SK-N-MC (cell line): ENCODE measurements around the gene POLRMT.

Experiments
- EZH2 ChIP-seq: fragments of 200-600 bp; sonication (generic); IDR thresholded peaks from one replicate; pipeline ENCODE4 v1.6.1; 2017; ENCODE audit warnings: antibody characterized with exemption
- FOXP2 ChIP-seq: optimal IDR thresholded peaks from 2 replicates; pipeline ENCODE3; 2011; ENCODE audit warnings: mild to moderate bottlenecking, moderate library complexity; ENCODE audit not compliant: insufficient read depth; ENCODE audit errors: extremely low read length, control extremely low read depth
- POLR2AphosphoS5 ChIP-seq: IDR thresholded peaks from 2 replicates; pipeline ENCODE4 v1.6.1; 2012; ENCODE audit warnings: mild to moderate bottlenecking, low read depth, low read length, borderline replicate concordance

DNA sequence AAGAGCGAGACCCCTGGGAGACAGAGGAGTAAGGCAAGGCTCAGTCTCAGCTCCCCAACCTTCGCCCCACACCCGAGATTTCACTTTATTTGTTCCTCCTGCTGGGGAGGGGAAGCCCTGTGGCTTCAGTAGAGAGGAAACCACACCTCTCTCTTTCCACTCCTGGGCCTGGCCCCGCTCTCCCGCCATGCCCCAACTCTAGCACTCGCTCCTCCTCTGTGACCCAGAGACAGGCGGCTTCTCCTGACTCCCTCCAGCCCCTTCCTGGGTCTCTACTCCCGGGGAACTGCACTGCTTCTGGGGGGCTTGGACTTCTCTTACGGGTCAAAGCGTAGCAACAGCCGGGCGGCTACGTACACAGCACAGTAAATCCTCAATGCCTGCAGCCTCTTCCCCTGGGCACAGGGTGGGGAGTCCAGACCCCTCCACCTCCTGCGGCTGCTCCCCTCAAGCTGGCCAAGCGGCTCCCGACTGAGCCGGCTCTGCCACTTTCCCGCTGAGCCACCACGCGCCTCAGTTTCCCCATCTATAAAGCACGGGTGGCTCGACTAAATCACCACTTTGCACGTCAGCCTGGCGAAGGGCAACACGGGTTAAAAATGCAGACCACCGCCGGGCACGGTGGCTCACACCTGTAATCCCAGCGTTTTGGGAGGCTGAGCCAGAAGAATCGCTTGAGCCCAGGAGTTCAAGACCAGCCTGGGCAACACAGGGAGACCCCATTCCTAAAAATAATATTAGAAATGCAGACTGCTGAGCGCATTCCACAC is 28.3 kb upstream of the POLRMT start:
- TF ChIP-seq EZH2: no peak
- TF ChIP-seq POLR2AphosphoS5: no peak
- TF ChIP-seq FOXP2: no peak
